ENCODE data around the gene MTA1. TPM values are rescaled to one million over a fixed set of nuclear protein-coding genes. Genes with fewer than 3 reads are reported as not detected.

The MTA1 gene
- total and polyA plus RNA-seq, 2 experiments from 2014 or later = 8.1 to 37.0 TPM

DNA sequence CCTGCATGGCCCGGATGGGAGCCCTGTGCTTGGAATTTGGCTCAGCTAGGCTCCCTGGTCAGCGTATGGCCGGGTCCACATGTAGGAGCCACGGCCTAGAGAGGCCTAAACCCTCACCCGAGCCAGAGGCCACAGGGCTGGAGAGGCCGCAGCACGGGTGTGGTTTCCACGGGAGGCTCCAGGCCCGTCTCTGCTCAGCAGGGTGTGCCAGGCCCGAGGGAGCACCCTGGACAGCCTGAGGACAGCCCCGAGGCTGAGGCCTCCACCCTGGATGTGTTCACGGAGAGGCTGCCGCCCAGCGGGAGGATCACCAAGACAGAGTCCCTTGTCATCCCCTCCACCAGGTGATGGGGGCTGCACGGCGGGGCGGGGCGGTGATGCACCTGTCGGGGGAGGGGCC lies 38.9 kb upstream of the MTA1 start:
- Histone ChIP-seq H3K79me2 (ENCODE audit: insufficient read depth) (no peaks in the 10 kb centered on the region), H4K20me1 (ENCODE audit: insufficient read depth) (no peaks in the 10 kb centered on the region), H3K9me3 (ENCODE audit: low read depth) (no peaks in the 10 kb centered on the region), H3K27me3 (replicated peaks; ENCODE audit: insufficient read depth) (no peaks in the 10 kb centered on the region), H3K4me3 (no peak overlapping the region), H3K36me3 (ENCODE audit: low read depth) (no peaks in the 10 kb centered on the region), H3F3A (ENCODE audit: insufficient read depth) (no peaks in the 10 kb centered on the region), H3K27ac (no peak overlapping the region), H3K4me2 (ENCODE audit: unreplicated experiment) (no peak overlapping the region), H3K9me2 (ENCODE audit: insufficient read depth) (no peaks in the 10 kb centered on the region), H3K9ac (no peak overlapping the region), H2AFZ (no peak overlapping the region), H3K4me1 (ENCODE audit: insufficient read depth) (no peaks in the 10 kb centered on the region)
- no peak for DNase-seq
- in situ Hi-C loops (cut with MboI) = no loop called here
- WGBS, 2 experiments (ENCODE audit: low coverage in 1 of 2, low lambda C conversion rate in 2 of 2, missing lambda C conversion rate in 2 of 2) = 77 to 82% methylated on average over 13 to 19 of the region's 19 CpGs
- TF ChIP-seq EZH2 (IDR thresholded peaks at IDR 0.05; ENCODE audit: insufficient read depth, poor library complexity, severe bottlenecking) (no peak), EZH2phosphoT487 (IDR thresholded peaks at IDR 0.05; ENCODE audit: insufficient read depth, low read depth) (no peak)

DNA sequence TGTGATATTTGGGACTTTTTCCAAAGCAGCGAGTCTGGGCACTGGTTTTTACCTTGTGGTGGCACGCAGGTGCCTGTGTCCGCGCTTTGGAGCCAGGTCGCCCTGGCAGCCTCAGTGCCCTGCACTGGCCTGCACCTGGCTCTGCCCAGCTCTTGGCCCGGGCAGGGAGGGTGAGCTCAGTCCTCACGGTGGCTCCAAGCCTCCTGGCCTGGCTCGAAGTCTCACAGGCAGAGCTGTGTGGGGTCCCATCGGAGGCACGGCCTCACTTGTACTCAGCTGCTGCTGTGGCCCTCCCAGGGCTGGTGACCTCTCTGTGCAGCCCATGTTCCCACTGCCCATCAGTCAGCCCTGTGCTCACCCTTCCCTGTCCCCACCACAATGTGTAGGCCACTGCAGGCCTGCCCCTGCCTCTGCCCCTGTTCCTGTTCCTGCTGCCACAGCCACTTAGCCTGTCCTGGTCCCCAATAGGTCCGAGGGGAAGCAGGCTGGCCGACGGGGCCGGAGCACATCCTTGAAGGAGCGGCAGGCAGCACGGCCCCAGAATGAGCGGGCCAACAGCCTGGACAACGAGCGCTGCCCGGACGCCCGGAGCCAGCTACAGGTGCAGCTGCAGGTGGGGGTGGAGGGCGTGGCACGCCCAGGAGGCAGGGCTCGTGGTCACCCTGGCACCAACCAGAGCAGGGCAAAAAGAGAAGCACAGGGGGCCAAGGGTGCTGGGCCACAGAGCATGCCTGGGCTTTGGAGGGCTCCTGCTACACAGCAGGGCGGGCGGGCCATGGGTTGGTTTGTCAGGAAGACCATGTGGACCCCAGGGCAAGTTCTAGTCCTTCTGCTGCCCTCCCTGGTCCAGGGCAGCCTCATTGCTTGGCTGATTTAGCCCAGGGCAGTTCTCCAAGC lies 37.9 kb upstream of the MTA1 start:
- no peak overlapping the region for H3K4me2 ChIP-seq (ENCODE audit: unreplicated experiment)
- DNase-seq = no peak
- WGBS, 2 experiments (ENCODE audit: low coverage in 1 of 2, low lambda C conversion rate in 2 of 2, missing lambda C conversion rate in 2 of 2) = 88 to 95% methylated on average over 25 to 26 of the region's 27 CpGs
- H3K79me2 ChIP-seq (ENCODE audit: insufficient read depth) = no peaks in the 10 kb centered on the region
- H3K9me3 ChIP-seq (ENCODE audit: low read depth) = no peaks in the 10 kb centered on the region
- no peak overlapping the region for H2AFZ ChIP-seq
- H3K9ac ChIP-seq = no peak overlapping the region
- no peaks in the 10 kb centered on the region for H3F3A ChIP-seq (ENCODE audit: insufficient read depth)
- H3K27me3 ChIP-seq (replicated peaks; ENCODE audit: insufficient read depth) = no peaks in the 10 kb centered on the region
- H3K4me1 ChIP-seq (ENCODE audit: insufficient read depth) = no peaks in the 10 kb centered on the region
- in situ Hi-C loops (cut with MboI) = no loop called here
- H4K20me1 ChIP-seq (ENCODE audit: insufficient read depth) = no peaks in the 10 kb centered on the region
- no peak overlapping the region for H3K4me3 ChIP-seq
- H3K9me2 ChIP-seq (ENCODE audit: insufficient read depth) = no peaks in the 10 kb centered on the region
- no peaks in the 10 kb centered on the region for H3K36me3 ChIP-seq (ENCODE audit: low read depth)
- no peak overlapping the region for H3K27ac ChIP-seq
- TF ChIP-seq EZH2phosphoT487 (IDR thresholded peaks at IDR 0.05; ENCODE audit: insufficient read depth, low read depth) (no peak), EZH2 (IDR thresholded peaks at IDR 0.05; ENCODE audit: insufficient read depth, poor library complexity, severe bottlenecking) (no peak)

GRCh38 chr14:105382343-105383082 lies 37.1 kb upstream of the MTA1 start:
- Histone ChIP-seq H3K79me2 (ENCODE audit: insufficient read depth) (no peaks in the 10 kb centered on the region), H3K4me1 (ENCODE audit: insufficient read depth) (no peaks in the 10 kb centered on the region), H3K36me3 (ENCODE audit: low read depth) (no peaks in the 10 kb centered on the region), H3K9me3 (ENCODE audit: low read depth) (no peaks in the 10 kb centered on the region), H3K4me3 (no peak overlapping the region), H3K27ac (no peak overlapping the region), H3K4me2 (ENCODE audit: unreplicated experiment) (no peak overlapping the region), H3F3A (ENCODE audit: insufficient read depth) (no peaks in the 10 kb centered on the region), H3K9ac (no peak overlapping the region), H3K9me2 (ENCODE audit: insufficient read depth) (no peaks in the 10 kb centered on the region), H2AFZ (no peak overlapping the region), H3K27me3 (replicated peaks; ENCODE audit: insufficient read depth) (no peaks in the 10 kb centered on the region), H4K20me1 (ENCODE audit: insufficient read depth) (no peaks in the 10 kb centered on the region)
- 86 to 88% methylated on average over 18 to 26 of the region's 26 CpGs for WGBS, 2 experiments (ENCODE audit: low coverage in 1 of 2, low lambda C conversion rate in 2 of 2, missing lambda C conversion rate in 2 of 2)
- no peak for DNase-seq
- TF ChIP-seq EZH2 (IDR thresholded peaks at IDR 0.05; ENCODE audit: insufficient read depth, poor library complexity, severe bottlenecking) (no peak), EZH2phosphoT487 (IDR thresholded peaks at IDR 0.05; ENCODE audit: insufficient read depth, low read depth) (no peak)
- in situ Hi-C loops (cut with MboI) = no loop called here

DNA sequence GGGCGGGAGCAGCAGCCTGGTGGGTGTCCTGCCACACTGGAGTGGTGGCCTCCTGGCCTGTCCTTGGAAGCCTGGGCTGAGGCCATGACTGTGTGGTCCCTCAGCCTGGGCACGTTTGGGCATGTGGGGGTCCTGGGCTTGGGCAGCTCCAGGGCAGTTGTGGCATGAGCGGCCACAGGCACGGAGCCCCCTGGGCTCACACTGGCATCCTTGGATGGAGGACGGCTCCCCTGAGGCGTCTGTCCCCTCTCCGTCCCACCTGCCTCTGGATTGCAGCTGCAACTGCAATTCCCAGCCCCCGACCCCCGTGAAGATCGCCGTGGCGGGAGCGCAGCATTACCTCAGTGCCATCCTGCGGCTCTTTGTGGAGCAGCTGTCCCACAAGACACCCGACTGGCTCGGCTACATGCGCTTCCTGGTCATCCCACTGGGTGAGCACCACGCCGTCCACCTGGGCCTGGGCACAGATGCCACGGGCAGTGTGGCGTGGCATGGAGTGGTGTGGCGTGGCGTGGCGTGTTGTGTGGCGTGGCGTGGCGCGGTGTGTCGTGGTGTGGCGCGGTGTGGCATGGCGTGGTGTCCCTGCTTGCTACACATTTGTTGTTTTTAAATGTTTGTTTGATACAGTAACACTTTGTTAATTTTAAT lies 36.4 kb upstream of the MTA1 start:
- Histone ChIP-seq H3K4me1 (ENCODE audit: insufficient read depth) (no peaks in the 10 kb centered on the region), H3K4me2 (ENCODE audit: unreplicated experiment) (no peak overlapping the region), H2AFZ (no peak overlapping the region), H3K4me3 (no peak overlapping the region), H3F3A (ENCODE audit: insufficient read depth) (no peaks in the 10 kb centered on the region), H3K9me2 (ENCODE audit: insufficient read depth) (no peaks in the 10 kb centered on the region), H3K9me3 (ENCODE audit: low read depth) (no peaks in the 10 kb centered on the region), H3K36me3 (ENCODE audit: low read depth) (no peaks in the 10 kb centered on the region), H4K20me1 (ENCODE audit: insufficient read depth) (no peaks in the 10 kb centered on the region), H3K27me3 (replicated peaks; ENCODE audit: insufficient read depth) (no peaks in the 10 kb centered on the region), H3K27ac (no peak overlapping the region), H3K79me2 (ENCODE audit: insufficient read depth) (no peaks in the 10 kb centered on the region), H3K9ac (no peak overlapping the region)
- WGBS, 2 experiments (ENCODE audit: low coverage in 1 of 2, low lambda C conversion rate in 2 of 2, missing lambda C conversion rate in 2 of 2) = 94% methylated on average over 25 to 32 of the region's 32 CpGs
- DNase-seq = no peak
- no peak for TF ChIP-seq EZH2 (IDR thresholded peaks at IDR 0.05; ENCODE audit: insufficient read depth, poor library complexity, severe bottlenecking)
- TF ChIP-seq EZH2phosphoT487 (IDR thresholded peaks at IDR 0.05; ENCODE audit: insufficient read depth, low read depth) = no peak
- in situ Hi-C loops (cut with MboI) = no loop called here
